ENCODE measurements around the gene TBC1D23.

DNA sequence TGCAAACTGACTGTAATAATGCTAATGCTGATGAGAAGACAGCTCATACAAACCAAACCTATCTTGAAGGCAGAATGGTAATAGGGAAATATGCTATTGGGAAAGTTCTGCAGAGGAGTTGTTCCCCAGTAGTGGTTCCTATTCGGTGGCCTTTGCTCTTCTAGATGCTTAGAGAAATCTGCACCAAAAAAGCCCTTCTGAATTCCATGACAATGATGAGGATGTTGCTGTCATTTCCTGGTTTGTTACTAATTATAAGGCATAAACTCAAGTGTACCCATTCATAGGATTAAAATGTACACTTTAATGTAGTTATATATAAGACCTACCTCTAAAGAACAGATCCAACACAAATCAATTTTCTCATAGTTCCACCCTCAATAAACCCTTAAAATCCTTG, 110.0 kb downstream of the TBC1D23 start:
- TF ChIP-seq POLR2AphosphoS5 (IDR thresholded peaks at IDR 0.05; ENCODE audit: borderline replicate concordance, low read depth, low read length) (no peak), EZH2 (IDR thresholded peaks at IDR 0.05) (no peak), FOXP2 (optimal IDR thresholded peaks at IDR 0.05; ENCODE audit: control extremely low read depth, extremely low read length, insufficient read depth) (no peak)
